Mucosa of stomach (tissue), 1 donor: ENCODE data around the gene TEP1.
"Not testable (repeated sequence)": the region's sequence is repeated elsewhere in the genome, so short reads cannot be mapped to it uniquely, and the experiment has no call there.

Experiments used
- H3K27me3 ChIP-seq: one replicate; pipeline ENCODE4 v1.7.0; 2013; ENCODE audit warnings: mild to moderate bottlenecking, low read length; ENCODE audit not compliant: control insufficient read depth, insufficient read depth
- H3K36me3 ChIP-seq: one replicate; pipeline ENCODE4 v1.7.0; 2013; ENCODE audit warnings: low read length; ENCODE audit not compliant: control insufficient read depth, insufficient read depth
- H3K4me1 ChIP-seq: one replicate; pipeline ENCODE4 v1.7.0; 2013; ENCODE audit warnings: mild to moderate bottlenecking, low read length; ENCODE audit not compliant: control insufficient read depth, insufficient read depth
- H3K4me3 ChIP-seq: one replicate; pipeline ENCODE4 v1.7.0; 2013; ENCODE audit warnings: low read length
- H3K9ac ChIP-seq: one replicate; pipeline ENCODE4 v1.7.0; 2013; ENCODE audit warnings: mild to moderate bottlenecking, low read length, moderate library complexity
- H3K9me3 ChIP-seq: one replicate; pipeline ENCODE4 v1.7.0; 2013; ENCODE audit warnings: mild to moderate bottlenecking, low read length, moderate library complexity; ENCODE audit not compliant: control insufficient read depth
- donor health status: Pancreatic carcinoma.

The TEP1 gene

GRCh38 chr14:20443650-20444049 is 30.3 kb upstream of the TEP1 start:
- H3K4me1 ChIP-seq: peaks cover 12% of the 10 kb centered on the region
- H3K9ac ChIP-seq, H3K4me3 ChIP-seq, H3K27me3 ChIP-seq, H3K9me3 ChIP-seq: not testable (repeated sequence)
- peaks cover 15% of the 10 kb centered on the region for H3K36me3 ChIP-seq

- no peaks in the 10 kb centered on the region for H3K9me3 ChIP-seq
- no peaks in the 10 kb centered on the region for H3K27me3 ChIP-seq
- H3K9ac ChIP-seq: no peak overlapping the region
Observed at GRCh38 chr14:20441461-20441860, 28.2 kb upstream of the TEP1 start.

GRCh38 chr14:20440882-20441281 is 27.6 kb upstream of the TEP1 start:
- Histone ChIP-seq H3K27me3 (no peaks in the 10 kb centered on the region), H3K4me3 (no peak overlapping the region), H3K36me3 (no peaks in the 10 kb centered on the region), H3K9ac (no peak overlapping the region), H3K9me3 (no peaks in the 10 kb centered on the region), H3K4me1 (peaks cover 12% of the 10 kb centered on the region)

More at GRCh38 chr14:20441461-20441860, 28.2 kb upstream of the TEP1 start:
- no peak overlapping the region for H3K4me3 ChIP-seq
- peaks cover 12% of the 10 kb centered on the region for H3K4me1 ChIP-seq
- H3K36me3 ChIP-seq: no peaks in the 10 kb centered on the region

GRCh38 chr14:20440465-20440864 is 27.2 kb upstream of the TEP1 start:
- H3K9ac ChIP-seq: no peak overlapping the region
- no peaks in the 10 kb centered on the region for H3K36me3 ChIP-seq
- H3K27me3 ChIP-seq: no peaks in the 10 kb centered on the region
- H3K4me3 ChIP-seq: no peak overlapping the region
- peaks cover 12% of the 10 kb centered on the region for H3K4me1 ChIP-seq
- H3K9me3 ChIP-seq: no peaks in the 10 kb centered on the region

- H3K36me3 ChIP-seq: no peaks in the 10 kb centered on the region
- no peak overlapping the region for H3K4me3 ChIP-seq
- no peak overlapping the region for H3K9ac ChIP-seq
- no peaks in the 10 kb centered on the region for H3K27me3 ChIP-seq
- H3K4me1 ChIP-seq: peaks cover 12% of the 10 kb centered on the region
- no peaks in the 10 kb centered on the region for H3K9me3 ChIP-seq
Observed at GRCh38 chr14:20438664-20439063, 25.4 kb upstream of the TEP1 start.

- Histone ChIP-seq H3K9me3 (no peaks in the 10 kb centered on the region), H3K9ac (no peak overlapping the region), H3K4me1 (peaks cover 12% of the 10 kb centered on the region), H3K4me3 (no peak overlapping the region), H3K36me3 (no peaks in the 10 kb centered on the region), H3K27me3 (no peaks in the 10 kb centered on the region)
Observed at GRCh38 chr14:20436363-20436755, 23.1 kb upstream of the TEP1 start.

GRCh38 chr14:20435582-20436362 is 22.5 kb upstream of the TEP1 start, which contains the start of gene KLHL33:
TSS of gene KLHL33 (minus strand) at chr14:20436166. CDS start at chr14:20435811, 355 bp downstream.
- no peaks in the 10 kb centered on the region for H3K36me3 ChIP-seq
- no peak within 1 kb of the TSS for H3K4me3 ChIP-seq
- peaks cover 10% of the 10 kb centered on the region for H3K4me1 ChIP-seq
- no peaks in the 10 kb centered on the region for H3K27me3 ChIP-seq
- H3K9ac ChIP-seq: no peak within 1 kb of the TSS
- H3K9me3 ChIP-seq: no peaks in the 10 kb centered on the region

- Histone ChIP-seq H3K9me3 (no peaks in the 10 kb centered on the region), H3K9ac (no peak overlapping the region), H3K27me3 (no peaks in the 10 kb centered on the region), H3K4me1 (peaks cover 10% of the 10 kb centered on the region), H3K36me3 (no peaks in the 10 kb centered on the region), H3K4me3 (no peak overlapping the region)
Observed at GRCh38 chr14:20434701-20435581, 21.6 kb upstream of the TEP1 start.

GRCh38 chr14:20429801-20430669 is 16.7 kb upstream of the TEP1 start:
- H3K4me3 ChIP-seq: no peak overlapping the region
- peaks cover 19% of the 10 kb centered on the region for H3K4me1 ChIP-seq
- H3K9me3 ChIP-seq: no peaks in the 10 kb centered on the region
- no peaks in the 10 kb centered on the region for H3K36me3 ChIP-seq
- H3K27me3 ChIP-seq: no peaks in the 10 kb centered on the region
- no peak overlapping the region for H3K9ac ChIP-seq

GRCh38 chr14:20428802-20429201 is 15.5 kb upstream of the TEP1 start:
- H3K4me1 ChIP-seq: peaks cover 24% of the 10 kb centered on the region
- no peak overlapping the region for H3K4me3 ChIP-seq
- no peak overlapping the region for H3K9ac ChIP-seq

GRCh38 chr14:20428010-20428365 is 14.7 kb upstream of the TEP1 start:
- Histone ChIP-seq H3K4me3 (no peak overlapping the region), H3K9ac (no peak overlapping the region), H3K9me3 (no peaks in the 10 kb centered on the region), H3K4me1 (peaks cover 24% of the 10 kb centered on the region), H3K36me3 (no peaks in the 10 kb centered on the region), H3K27me3 (no peaks in the 10 kb centered on the region)

More at GRCh38 chr14:20428802-20429201, 15.5 kb upstream of the TEP1 start:
- Histone ChIP-seq H3K27me3 (no peaks in the 10 kb centered on the region), H3K9me3 (no peaks in the 10 kb centered on the region), H3K36me3 (no peaks in the 10 kb centered on the region)
